ENCODE results near the gene XKRX. TPM values are rescaled to one million over a fixed set of nuclear protein-coding genes. Genes with fewer than 3 reads are reported as not detected.

XKRX gene
- total and polyA plus RNA-seq, 2 of the 8 experiments (the other 6 are each of a cell fraction or from before 2014, with no cell fraction given) = 0.70 to 1.3 TPM

- no peak for TF ChIP-seq RNF2 (IDR thresholded peaks at IDR 0.05; ENCODE audit: borderline replicate concordance, low read depth, low read length, missing control alignments, poor library complexity, severe bottlenecking)
- TF ChIP-seq ASH2L (IDR thresholded peaks at IDR 0.05; ENCODE audit: low read length) = no peak
- no peak for TF ChIP-seq FOSL1 (IDR thresholded peaks at IDR 0.05; ENCODE audit: insufficient read depth, low read depth, low read length)
These were observed 15.9 kb upstream of the XKRX start (continued) for GRCh38 chrX:100944601-100945000.
